ENCODE results near the gene SLC30A2.

The SLC30A2 gene

DNA sequence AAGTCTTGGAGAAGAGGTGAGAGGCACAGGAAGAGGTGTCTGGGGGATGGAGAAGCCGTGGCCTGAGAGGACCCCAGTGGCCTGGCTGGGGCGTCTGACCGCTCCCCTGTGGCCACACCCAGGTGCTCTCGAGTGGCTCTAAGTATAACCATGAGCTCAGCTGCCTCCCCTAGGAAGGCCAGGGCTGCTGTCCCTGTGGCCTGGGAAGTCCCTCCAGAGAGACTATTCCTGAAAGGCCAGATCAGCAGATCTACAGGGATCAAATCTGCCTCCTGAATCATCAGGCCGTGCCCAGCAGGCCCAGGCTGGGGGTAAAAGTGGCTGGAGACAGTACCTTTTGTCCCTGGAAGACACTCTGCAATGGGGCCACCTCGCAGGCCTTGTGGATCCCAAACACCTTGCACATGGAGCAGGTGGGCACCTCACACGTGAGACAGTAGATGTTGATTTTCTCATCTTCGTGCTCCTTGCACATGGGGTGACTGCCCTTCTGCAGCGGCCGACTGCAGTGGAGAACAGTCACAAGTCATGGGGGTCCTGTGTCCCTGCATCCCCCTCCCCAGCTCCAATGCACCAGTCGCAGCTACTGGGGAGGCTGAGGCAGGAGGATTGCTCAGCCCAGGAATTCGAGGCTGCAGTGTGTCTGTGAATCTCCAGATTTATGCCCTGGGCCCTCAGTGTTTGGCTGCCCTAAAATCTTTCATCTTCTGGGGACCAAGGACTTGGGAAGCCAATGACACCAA, 15.1 kb upstream of the SLC30A2 start:
- TF ChIP-seq, protein P1, sequence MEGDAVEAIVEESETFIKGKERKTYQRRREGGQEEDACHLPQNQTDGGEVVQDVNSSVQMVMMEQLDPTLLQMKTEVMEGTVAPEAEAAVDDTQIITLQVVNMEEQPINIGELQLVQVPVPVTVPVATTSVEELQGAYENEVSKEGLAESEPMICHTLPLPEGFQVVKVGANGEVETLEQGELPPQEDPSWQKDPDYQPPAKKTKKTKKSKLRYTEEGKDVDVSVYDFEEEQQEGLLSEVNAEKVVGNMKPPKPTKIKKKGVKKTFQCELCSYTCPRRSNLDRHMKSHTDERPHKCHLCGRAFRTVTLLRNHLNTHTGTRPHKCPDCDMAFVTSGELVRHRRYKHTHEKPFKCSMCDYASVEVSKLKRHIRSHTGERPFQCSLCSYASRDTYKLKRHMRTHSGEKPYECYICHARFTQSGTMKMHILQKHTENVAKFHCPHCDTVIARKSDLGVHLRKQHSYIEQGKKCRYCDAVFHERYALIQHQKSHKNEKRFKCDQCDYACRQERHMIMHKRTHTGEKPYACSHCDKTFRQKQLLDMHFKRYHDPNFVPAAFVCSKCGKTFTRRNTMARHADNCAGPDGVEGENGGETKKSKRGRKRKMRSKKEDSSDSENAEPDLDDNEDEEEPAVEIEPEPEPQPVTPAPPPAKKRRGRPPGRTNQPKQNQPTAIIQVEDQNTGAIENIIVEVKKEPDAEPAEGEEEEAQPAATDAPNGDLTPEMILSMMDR (IDR thresholded peaks at IDR 0.05; ENCODE audit: low read length, missing control alignments): no peak
- no peak for DNase-seq (ENCODE audit: low read depth)
- H3K4me3 ChIP-seq (replicated peaks; ENCODE audit: low read depth, low read length): no peak overlapping the region

DNA sequence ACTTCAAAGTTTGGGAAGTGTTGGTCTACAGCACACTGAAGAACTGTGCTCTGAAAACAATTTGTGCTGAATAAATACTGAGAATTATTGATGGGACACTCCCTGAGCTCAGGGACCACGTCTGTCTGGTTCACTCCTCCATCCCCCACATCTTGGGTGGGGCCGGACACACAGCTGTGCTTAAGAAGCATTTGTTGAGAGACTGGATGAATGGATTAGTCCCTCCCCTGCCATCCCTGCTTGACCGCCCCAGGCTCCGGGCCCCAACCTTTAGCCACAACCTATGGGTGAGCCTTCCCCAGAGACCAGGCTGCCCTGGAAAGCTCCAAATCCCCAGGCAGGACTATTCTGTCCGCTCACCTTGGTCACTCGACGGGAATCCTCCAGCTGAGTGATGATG, 14.0 kb upstream of the SLC30A2 start:
- no peak overlapping the region for H3K4me3 ChIP-seq (replicated peaks; ENCODE audit: low read depth, low read length)
- no peak for DNase-seq (ENCODE audit: low read depth)
- TF ChIP-seq, protein P1 (IDR thresholded peaks at IDR 0.05; ENCODE audit: low read length, missing control alignments): no peak

DNA sequence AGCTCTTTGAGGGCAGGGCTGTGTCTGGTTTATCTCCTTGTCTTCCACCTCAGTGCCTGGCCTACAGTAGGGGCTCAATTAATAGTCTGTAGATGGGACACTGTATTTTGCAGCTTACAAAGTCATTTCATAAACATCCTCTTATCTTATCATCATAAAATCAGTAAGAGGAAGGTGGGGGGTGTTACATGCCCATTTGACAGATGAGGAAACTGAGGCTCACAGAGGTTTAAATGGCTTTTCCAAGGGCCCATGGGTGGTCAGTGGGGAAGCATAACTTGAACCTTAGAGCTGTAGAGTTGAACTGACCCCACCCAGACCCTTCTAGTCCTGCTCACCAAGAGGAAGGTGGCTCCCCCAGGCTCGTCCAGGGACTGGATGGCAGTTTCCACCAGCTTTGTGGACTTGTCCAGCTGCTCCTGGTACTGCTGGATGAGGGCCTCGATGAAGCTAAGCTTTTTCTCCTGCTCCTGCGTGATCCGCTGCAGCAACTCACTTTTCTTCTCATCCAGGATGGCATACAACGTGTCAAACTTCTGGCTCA, 12.2 kb upstream of the SLC30A2 start:
- TF ChIP-seq, protein P1 (IDR thresholded peaks at IDR 0.05; ENCODE audit: low read length, missing control alignments): no peak
- H3K4me3 ChIP-seq (replicated peaks; ENCODE audit: low read depth, low read length): no peak overlapping the region
- no peak for DNase-seq (ENCODE audit: low read depth)

DNA sequence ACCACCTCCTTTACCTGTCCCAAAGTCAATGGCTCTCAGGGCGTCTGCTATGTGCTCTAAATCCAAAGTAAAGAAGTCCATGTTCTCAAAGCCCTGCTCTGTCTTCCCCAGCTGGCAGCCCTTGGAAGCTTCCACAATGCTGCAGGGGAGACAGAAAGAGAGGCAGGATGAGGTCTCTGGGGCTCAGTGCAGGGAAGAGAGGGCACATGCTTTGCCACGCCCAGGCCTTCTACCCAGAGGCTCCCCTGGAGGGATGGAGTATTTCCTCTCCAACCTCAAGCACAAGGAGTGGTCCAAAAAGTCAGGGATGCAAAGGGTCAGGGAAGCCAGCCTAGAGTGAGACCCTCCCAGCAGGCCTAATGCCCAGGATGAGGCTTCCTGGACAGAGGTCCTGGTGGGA, 11.3 kb upstream of the SLC30A2 start:
- TF ChIP-seq, protein P1 (IDR thresholded peaks at IDR 0.05; ENCODE audit: low read length, missing control alignments): no peak
- no peak for DNase-seq (ENCODE audit: low read depth)
- no peak overlapping the region for H3K4me3 ChIP-seq (replicated peaks; ENCODE audit: low read depth, low read length)

DNA sequence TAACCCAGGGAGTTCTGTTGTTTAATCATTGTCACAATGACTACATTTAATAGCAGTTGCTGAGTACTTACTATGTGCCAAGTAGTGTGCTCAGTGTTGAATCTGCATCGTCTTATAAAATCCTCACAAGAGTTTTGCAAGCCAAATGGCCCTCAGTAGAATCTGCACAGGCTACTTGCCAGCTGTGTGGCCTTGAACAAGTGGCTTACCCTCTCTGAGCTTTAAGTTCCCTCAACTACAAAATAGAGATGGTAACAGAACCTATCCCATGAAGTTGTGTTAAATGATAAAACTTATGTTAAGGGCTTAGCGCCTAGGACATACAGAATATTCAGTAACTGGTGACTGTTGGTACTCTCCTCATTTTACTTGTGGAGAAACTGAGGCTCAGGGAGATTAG, 9.1 kb upstream of the SLC30A2 start:
- no peak for DNase-seq (ENCODE audit: low read depth)
- TF ChIP-seq, protein P1 (IDR thresholded peaks at IDR 0.05; ENCODE audit: low read length, missing control alignments): no peak
- no peak overlapping the region for H3K4me3 ChIP-seq (replicated peaks; ENCODE audit: low read depth, low read length)

DNA sequence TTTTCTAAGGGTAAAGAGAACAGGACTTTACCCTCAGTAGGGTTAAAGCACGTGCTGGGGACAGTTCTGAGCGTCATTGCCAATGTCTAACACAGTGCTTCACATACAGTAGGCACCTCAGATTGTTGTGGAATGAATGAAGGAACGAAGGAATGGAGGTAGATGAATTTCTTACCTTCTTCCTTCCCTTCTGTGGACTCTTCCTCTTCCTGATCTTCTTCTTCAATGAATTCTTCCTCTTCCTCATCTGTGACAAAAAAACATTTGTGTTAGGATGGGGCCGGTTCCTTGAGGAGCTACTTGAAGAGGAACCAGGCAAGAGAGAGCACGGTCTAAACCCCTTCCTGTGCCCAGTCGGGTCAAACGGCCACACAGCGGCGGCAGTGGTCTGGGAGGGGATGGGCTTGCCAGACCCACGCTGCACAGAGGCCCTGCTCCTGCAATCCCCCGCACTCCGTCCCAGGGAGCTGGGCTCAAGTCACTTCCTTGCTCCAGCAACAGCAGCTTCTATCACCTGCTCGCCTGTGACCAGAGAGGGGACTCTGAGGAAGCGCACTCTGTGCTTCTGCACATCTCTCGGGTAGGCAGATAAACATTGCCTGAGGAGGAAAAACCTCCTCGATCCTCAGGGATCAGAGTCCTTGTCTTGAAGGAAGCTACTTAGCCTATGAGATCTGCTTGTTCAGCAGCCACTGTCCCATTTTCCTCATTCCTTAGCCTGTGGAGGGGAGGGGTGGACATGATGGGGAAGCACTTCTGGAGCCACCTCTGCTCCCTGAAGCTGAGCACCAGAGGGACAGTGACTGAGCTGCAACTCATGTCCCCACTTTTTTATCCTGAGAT, 8.0 kb upstream of the SLC30A2 start:
- no peak for DNase-seq (ENCODE audit: low read depth)
- H3K4me3 ChIP-seq (replicated peaks; ENCODE audit: low read depth, low read length): no peak overlapping the region
- TF ChIP-seq, protein P1 (IDR thresholded peaks at IDR 0.05; ENCODE audit: low read length, missing control alignments): no peak

Measured in fibroblast of pulmonary artery (primary cell).